ENCODE results near the gene CREG2. TPM values are rescaled to one million over a fixed set of nuclear protein-coding genes. Genes with fewer than 3 reads are reported as not detected.

Gene CREG2
- total RNA-seq, 4 donors from 2014 or later, result 0.40 TPM; not detected in 3

- no peak overlapping the region for H3K4me3 ChIP-seq
- no peaks in the 10 kb centered on the region for H3K9me3 ChIP-seq
- TF ChIP-seq CTCF (IDR thresholded peaks at IDR 0.05) (no peak), POLR2A (IDR thresholded peaks at IDR 0.05) (no peak)
- H3K27ac ChIP-seq, result no peak overlapping the region
- no peaks in the 10 kb centered on the region for H3K27me3 ChIP-seq
- H3K36me3 ChIP-seq, result no peaks in the 10 kb centered on the region
- DNase-seq, result no peak
- no peaks in the 10 kb centered on the region for H3K4me1 ChIP-seq
These were observed 21.6 kb upstream of the CREG2 start for GRCh38 chr2:101408925-101409324.

GRCh38 chr2:101405351-101405899 is 18.1 kb upstream of the CREG2 start:
- no peak overlapping the region for H3K4me3 ChIP-seq
- H3K36me3 ChIP-seq, result no peaks in the 10 kb centered on the region
- TF ChIP-seq CTCF (IDR thresholded peaks at IDR 0.05), result no peak
- TF ChIP-seq POLR2A (IDR thresholded peaks at IDR 0.05), result no peak

GRCh38 chr2:101403745-101404144 is 16.4 kb upstream of the CREG2 start:
- Histone ChIP-seq H3K27ac (no peak overlapping the region), H3K4me3 (no peak overlapping the region), H3K9me3 (no peaks in the 10 kb centered on the region), H3K27me3 (no peaks in the 10 kb centered on the region), H3K36me3 (no peaks in the 10 kb centered on the region), H3K4me1 (no peaks in the 10 kb centered on the region)
- no peak for DNase-seq
- TF ChIP-seq POLR2A (IDR thresholded peaks at IDR 0.05) (no peak), CTCF (IDR thresholded peaks at IDR 0.05) (no peak)

More at GRCh38 chr2:101405351-101405899, 18.1 kb upstream of the CREG2 start:
- no peak overlapping the region for H3K27ac ChIP-seq
- no peaks in the 10 kb centered on the region for H3K9me3 ChIP-seq
- no peaks in the 10 kb centered on the region for H3K4me1 ChIP-seq
- H3K27me3 ChIP-seq, result no peaks in the 10 kb centered on the region
- DNase-seq, result no peak

GRCh38 chr2:101402630-101403029 is 15.3 kb upstream of the CREG2 start:
- Histone ChIP-seq H3K9me3 (no peaks in the 10 kb centered on the region), H3K4me3 (no peak overlapping the region), H3K27me3 (no peaks in the 10 kb centered on the region), H3K27ac (no peak overlapping the region), H3K36me3 (no peaks in the 10 kb centered on the region), H3K4me1 (no peaks in the 10 kb centered on the region)
- TF ChIP-seq POLR2A (IDR thresholded peaks at IDR 0.05) (no peak), CTCF (IDR thresholded peaks at IDR 0.05) (no peak)
- DNase-seq, result no peak

- DNase-seq, result no peak
- Histone ChIP-seq H3K27ac (no peak overlapping the region), H3K27me3 (no peaks in the 10 kb centered on the region), H3K4me1 (no peaks in the 10 kb centered on the region), H3K9me3 (no peaks in the 10 kb centered on the region), H3K4me3 (no peak overlapping the region), H3K36me3 (no peaks in the 10 kb centered on the region)
- no peak for TF ChIP-seq POLR2A (IDR thresholded peaks at IDR 0.05)
- no peak for TF ChIP-seq CTCF (IDR thresholded peaks at IDR 0.05)
These were observed 14.6 kb upstream of the CREG2 start for GRCh38 chr2:101401906-101402305.

- peak in 1 of 3 donors; percentile 24 for DNase-seq
- no peaks in the 10 kb centered on the region for H3K9me3 ChIP-seq
- no peaks in the 10 kb centered on the region for H3K27me3 ChIP-seq
- peak overlapping the region in 1 of 4 donors; percentile 38 for H3K27ac ChIP-seq
- H3K36me3 ChIP-seq, result no peaks in the 10 kb centered on the region
- no peaks in the 10 kb centered on the region for H3K4me1 ChIP-seq
- no peak overlapping the region for H3K4me3 ChIP-seq
- TF ChIP-seq POLR2A (IDR thresholded peaks at IDR 0.05) (no peak), CTCF (IDR thresholded peaks at IDR 0.05) (no peak)
These were observed 14.0 kb upstream of the CREG2 start for GRCh38 chr2:101401326-101401665.

Data from Peyer's patch (tissue), 4 donors.